ENCODE data around the gene MGAT3. TPM values are rescaled to one million over a fixed set of nuclear protein-coding genes. Genes with fewer than 3 reads are reported as not detected.
"Not testable (repeated sequence)": the region's sequence is repeated elsewhere in the genome, so short reads cannot be mapped to it uniquely, and the experiment has no call there.

The MGAT3 gene
- total and polyA plus RNA-seq, 2 donors = 1.6 to 3.7 TPM

DNA sequence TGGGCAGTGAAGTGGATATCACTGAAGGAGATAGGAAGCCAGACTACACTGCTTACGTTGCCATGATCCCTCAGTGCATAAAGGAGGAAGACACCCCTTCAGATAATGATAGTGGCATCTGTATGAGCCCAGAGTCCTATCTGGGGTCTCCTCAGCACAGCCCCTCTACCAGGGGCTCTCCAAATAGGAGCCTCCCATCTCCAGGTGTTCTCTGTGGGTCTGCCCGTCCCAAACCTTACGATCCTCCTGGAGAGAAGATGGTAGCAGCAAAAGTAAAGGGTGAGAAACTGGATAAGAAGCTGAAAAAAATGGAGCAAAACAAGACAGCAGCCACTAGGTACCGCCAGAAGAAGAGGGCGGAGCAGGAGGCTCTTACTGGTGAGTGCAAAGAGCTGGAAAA lies 65.3 kb downstream of the MGAT3 start:
- Histone ChIP-seq H3K27ac (ENCODE audit: low read depth in 1 of 2, low read length in 1 of 2) (peak overlapping the region in 1 of 2 donors; percentile 11), H3K4me1 (ENCODE audit: control insufficient read depth in 2 of 2, insufficient read depth in 2 of 2, low read length in 2 of 2) (peaks cover 26 to 66% of the 10 kb centered on the region in 2 donors), H3K4me3 (ENCODE audit: low read length in 2 of 2) (peak overlapping the region in 1 of 2 donors; percentile 98), H3K36me3 (ENCODE audit: control insufficient read depth in 2 of 2, insufficient read depth in 2 of 2, low read length in 1 of 2) (peaks cover 30 to 58% of the 10 kb centered on the region in 2 donors)
- not testable (repeated sequence) for DNase-seq (ENCODE audit: low read depth in 6 of 9, low spot score in 9 of 9); H3K27me3 ChIP-seq (ENCODE audit: control insufficient read depth in 2 of 2, insufficient read depth in 1 of 2, low read length in 1 of 2); H3K9me3 ChIP-seq (ENCODE audit: control insufficient read depth in 2 of 2, insufficient read depth in 1 of 2, low read length in 1 of 2)
- 65% methylated on average over 5 of the region's 5 CpGs for WGBS

DNA sequence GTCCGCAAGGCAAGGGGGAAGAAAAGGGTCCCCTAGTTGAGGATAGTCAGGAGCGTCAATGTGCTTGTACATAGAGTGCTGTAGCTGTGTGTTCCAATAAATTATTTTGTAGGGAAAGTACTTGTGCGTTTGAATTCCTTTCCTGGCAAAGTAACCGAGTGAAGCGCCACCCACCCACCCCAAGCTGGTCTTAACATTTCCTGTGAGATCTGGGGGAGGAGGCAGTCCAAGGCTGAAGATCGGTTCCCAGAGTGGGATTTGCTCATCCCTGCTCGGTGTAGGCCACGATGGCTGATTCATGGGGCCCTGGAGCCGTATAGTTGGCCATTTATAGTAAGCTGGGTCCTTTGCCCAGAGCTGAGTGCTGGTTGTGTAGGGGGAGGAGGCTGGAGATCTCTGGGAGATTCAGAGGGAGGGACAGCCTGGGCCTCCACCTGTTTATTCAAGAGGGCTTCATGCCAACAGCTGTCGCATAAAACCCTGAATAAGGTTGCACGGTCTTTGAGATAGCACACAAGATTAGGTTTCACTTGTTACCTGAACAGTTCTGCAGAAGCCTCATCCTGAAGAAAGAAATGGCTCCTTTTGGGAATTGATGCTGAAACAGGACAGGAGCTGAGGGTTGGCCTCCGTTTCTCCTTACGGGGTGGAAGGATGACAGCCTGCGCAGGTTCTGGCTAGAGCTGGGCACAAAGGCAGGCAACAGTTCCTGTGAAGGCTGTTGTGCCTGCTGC lies 65.9 kb downstream of the MGAT3 start:
- no peak for DNase-seq (ENCODE audit: low read depth in 6 of 9, low spot score in 9 of 9)
- H3K4me3 ChIP-seq (ENCODE audit: low read length in 2 of 2) = peak overlapping the region; percentile 28 to 98
- peaks cover 26 to 72% of the 10 kb centered on the region in 2 donors for H3K4me1 ChIP-seq (ENCODE audit: control insufficient read depth in 2 of 2, insufficient read depth in 2 of 2, low read length in 2 of 2)
- peaks cover 0 to 6% of the 10 kb centered on the region in 2 donors for H3K9me3 ChIP-seq (ENCODE audit: control insufficient read depth in 2 of 2, insufficient read depth in 1 of 2, low read length in 1 of 2)
- H3K27ac ChIP-seq (ENCODE audit: low read depth in 1 of 2, low read length in 1 of 2) = peak overlapping the region; percentile 36 to 68
- H3K27me3 ChIP-seq (ENCODE audit: control insufficient read depth in 2 of 2, insufficient read depth in 1 of 2, low read length in 1 of 2) = no peaks in the 10 kb centered on the region
- 64% methylated on average over 14 of the region's 14 CpGs for WGBS
- H3K36me3 ChIP-seq (ENCODE audit: control insufficient read depth in 2 of 2, insufficient read depth in 2 of 2, low read length in 1 of 2) = peaks cover 34 to 58% of the 10 kb centered on the region in 2 donors

DNA sequence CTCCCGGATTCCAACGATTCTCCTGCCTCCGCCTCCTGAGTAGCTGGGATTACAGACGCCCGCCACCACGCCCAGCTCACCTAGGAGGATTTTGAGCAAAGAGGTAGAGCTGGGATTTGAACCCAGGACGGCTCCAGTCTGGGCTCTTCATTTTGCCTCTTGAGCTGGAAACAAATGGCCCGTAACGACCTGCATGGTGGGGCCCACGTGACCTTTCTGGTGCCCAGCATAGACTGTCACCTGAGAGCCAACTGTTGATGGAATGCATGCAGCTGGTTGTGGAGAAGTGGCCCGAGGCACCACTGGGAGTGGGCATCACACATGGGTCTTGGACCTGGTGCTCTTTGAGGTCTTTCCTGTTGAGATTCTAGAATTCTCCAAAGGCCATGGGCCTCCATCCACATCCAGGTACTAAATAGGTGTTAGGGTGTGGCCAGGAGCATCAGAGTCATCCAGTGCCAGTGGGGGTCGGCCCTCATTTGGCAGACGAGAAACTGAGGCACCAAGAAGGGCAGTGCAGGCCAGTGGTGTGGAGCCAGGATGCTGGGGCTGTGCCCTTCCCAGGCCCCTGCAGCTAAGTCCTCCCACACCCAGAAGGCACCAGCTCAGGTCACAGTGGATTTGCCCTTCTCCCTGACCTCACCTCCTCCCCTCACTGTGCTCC lies 67.4 kb downstream of the MGAT3 start:
- Histone ChIP-seq H3K27me3 (ENCODE audit: control insufficient read depth in 2 of 2, insufficient read depth in 1 of 2, low read length in 1 of 2) (no peaks in the 10 kb centered on the region), H3K9me3 (ENCODE audit: control insufficient read depth in 2 of 2, insufficient read depth in 1 of 2, low read length in 1 of 2) (peaks cover 0 to 6% of the 10 kb centered on the region in 2 donors), H3K4me3 (ENCODE audit: low read length in 2 of 2) (no peak overlapping the region), H3K4me1 (ENCODE audit: control insufficient read depth in 2 of 2, insufficient read depth in 2 of 2, low read length in 2 of 2) (peaks cover 32 to 79% of the 10 kb centered on the region in 2 donors), H3K36me3 (ENCODE audit: control insufficient read depth in 2 of 2, insufficient read depth in 2 of 2, low read length in 1 of 2) (peaks cover 48 to 71% of the 10 kb centered on the region in 2 donors), H3K27ac (ENCODE audit: low read depth in 1 of 2, low read length in 1 of 2) (peak overlapping the region in 1 of 2 donors; percentile 47)
- WGBS = 95% methylated on average over 13 of the region's 13 CpGs
- no peak for DNase-seq (ENCODE audit: low read depth in 6 of 9, low spot score in 9 of 9)

DNA sequence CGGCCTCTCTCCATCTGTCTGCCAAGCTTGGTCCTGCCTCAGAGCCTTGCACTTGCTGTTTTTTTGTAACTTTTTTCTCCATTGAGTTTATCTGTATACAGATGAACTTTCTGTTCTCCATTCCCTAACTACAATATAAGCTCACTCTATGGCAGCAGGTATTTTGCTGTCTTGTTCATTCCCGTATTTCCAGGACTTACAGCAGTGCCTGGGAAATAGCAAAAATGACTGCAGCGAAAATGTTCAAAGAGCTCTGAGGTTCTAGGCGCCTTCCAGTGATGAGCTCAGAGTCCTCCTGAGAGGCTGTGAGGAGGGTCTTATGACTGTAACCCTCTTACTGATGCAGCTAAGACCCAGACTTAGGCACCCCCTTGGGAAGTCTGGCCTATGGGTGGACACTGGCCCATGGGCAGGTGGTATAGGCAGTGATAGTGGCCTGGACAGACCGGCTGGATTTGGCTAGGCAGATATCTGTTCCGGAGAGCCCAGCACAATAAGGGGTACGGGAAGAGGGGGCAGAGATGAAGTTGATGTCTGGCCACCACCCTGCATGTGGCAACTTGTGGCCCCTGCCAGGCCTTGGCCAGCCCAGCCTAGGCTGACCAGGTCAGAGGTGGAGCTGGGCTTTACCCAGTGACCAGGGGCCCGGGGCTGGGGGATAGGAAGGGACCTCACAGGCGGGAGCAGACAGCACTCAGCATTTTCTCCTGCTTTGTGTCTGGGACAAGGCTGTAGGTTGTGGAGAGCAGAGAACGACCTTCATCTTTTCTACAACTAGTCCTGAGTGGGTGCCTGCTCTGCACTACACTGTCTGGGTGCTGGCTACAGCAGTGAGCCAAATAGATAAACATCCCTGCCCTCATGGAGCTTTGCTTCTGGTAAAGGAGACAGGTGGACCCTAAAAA lies 68.2 kb downstream of the MGAT3 start:
- Histone ChIP-seq H3K4me1 (ENCODE audit: control insufficient read depth in 2 of 2, insufficient read depth in 2 of 2, low read length in 2 of 2) (peaks cover 36 to 86% of the 10 kb centered on the region in 2 donors), H3K36me3 (ENCODE audit: control insufficient read depth in 2 of 2, insufficient read depth in 2 of 2, low read length in 1 of 2) (peaks cover 55 to 78% of the 10 kb centered on the region in 2 donors), H3K4me3 (ENCODE audit: low read length in 2 of 2) (no peak overlapping the region), H3K27me3 (ENCODE audit: control insufficient read depth in 2 of 2, insufficient read depth in 1 of 2, low read length in 1 of 2) (no peaks in the 10 kb centered on the region), H3K9me3 (ENCODE audit: control insufficient read depth in 2 of 2, insufficient read depth in 1 of 2, low read length in 1 of 2) (peaks cover 0 to 6% of the 10 kb centered on the region in 2 donors), H3K27ac (ENCODE audit: low read depth in 1 of 2, low read length in 1 of 2) (peak overlapping the region; percentile 47 to 51)
- DNase-seq (ENCODE audit: low read depth in 6 of 9, low spot score in 9 of 9) = no peak
- WGBS = 91% methylated on average over 10 of the region's 10 CpGs

DNA sequence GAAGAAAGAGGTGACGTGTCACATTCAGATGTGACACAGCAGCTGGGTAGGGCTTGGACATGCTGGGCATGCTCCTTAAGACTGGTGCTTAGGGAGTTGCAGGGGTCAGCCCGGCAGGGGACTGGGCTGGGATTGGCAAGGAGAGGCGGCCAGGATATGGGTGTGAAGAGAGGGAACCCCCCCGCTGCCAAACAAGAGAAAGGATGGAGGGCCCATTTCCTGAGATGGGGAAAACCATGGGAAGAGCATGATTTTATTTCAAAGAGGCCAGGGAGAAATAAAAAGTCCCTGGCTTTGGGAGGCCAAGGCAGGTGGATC lies 68.8 kb downstream of the MGAT3 start:
- H3K27ac ChIP-seq (ENCODE audit: low read depth in 1 of 2, low read length in 1 of 2) = peak overlapping the region in 1 of 2 donors; percentile 51
- DNase-seq (ENCODE audit: low read depth in 6 of 9, low spot score in 9 of 9) = no peak
- H3K36me3 ChIP-seq (ENCODE audit: control insufficient read depth in 2 of 2, insufficient read depth in 2 of 2, low read length in 1 of 2) = peaks cover 55 to 85% of the 10 kb centered on the region in 2 donors
- no peaks in the 10 kb centered on the region for H3K27me3 ChIP-seq (ENCODE audit: control insufficient read depth in 2 of 2, insufficient read depth in 1 of 2, low read length in 1 of 2)
- no peak overlapping the region for H3K4me3 ChIP-seq (ENCODE audit: low read length in 2 of 2)
- H3K9me3 ChIP-seq (ENCODE audit: control insufficient read depth in 2 of 2, insufficient read depth in 1 of 2, low read length in 1 of 2) = peaks cover 0 to 6% of the 10 kb centered on the region in 2 donors
- peaks cover 39 to 92% of the 10 kb centered on the region in 2 donors for H3K4me1 ChIP-seq (ENCODE audit: control insufficient read depth in 2 of 2, insufficient read depth in 2 of 2, low read length in 2 of 2)
- WGBS = 94% methylated on average over 4 of the region's 4 CpGs

DNA sequence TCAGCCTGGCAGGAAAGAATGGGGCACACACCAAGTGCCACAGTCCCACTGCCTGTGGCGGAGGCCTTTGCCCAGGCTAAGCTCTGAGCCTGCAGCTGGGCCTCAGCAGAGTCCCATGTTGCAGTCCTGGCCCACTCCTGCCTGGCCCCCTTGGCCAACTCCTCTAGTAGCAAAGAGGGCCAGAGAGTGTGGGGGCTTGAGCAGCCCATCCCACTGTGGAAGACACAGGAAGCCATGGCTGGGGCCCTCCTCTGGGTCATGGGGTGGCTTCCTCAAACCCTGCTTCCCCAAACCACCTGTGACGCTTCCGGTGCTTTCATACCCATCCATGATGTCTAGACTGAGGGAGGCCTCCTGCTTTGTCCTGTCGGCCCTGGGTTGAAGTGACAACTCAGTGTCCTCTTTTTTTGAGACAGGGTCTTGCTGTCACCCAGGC lies 69.9 kb downstream of the MGAT3 start:
- Histone ChIP-seq H3K27ac (ENCODE audit: low read depth in 1 of 2, low read length in 1 of 2) (peak overlapping the region; percentile 47 to 88), H3K36me3 (ENCODE audit: control insufficient read depth in 2 of 2, insufficient read depth in 2 of 2, low read length in 1 of 2) (peaks cover 55 to 85% of the 10 kb centered on the region in 2 donors), H3K9me3 (ENCODE audit: control insufficient read depth in 2 of 2, insufficient read depth in 1 of 2, low read length in 1 of 2) (peaks cover 0 to 6% of the 10 kb centered on the region in 2 donors), H3K4me1 (ENCODE audit: control insufficient read depth in 2 of 2, insufficient read depth in 2 of 2, low read length in 2 of 2) (peaks cover 43 to 97% of the 10 kb centered on the region in 2 donors), H3K27me3 (ENCODE audit: control insufficient read depth in 2 of 2, insufficient read depth in 1 of 2, low read length in 1 of 2) (no peaks in the 10 kb centered on the region), H3K4me3 (ENCODE audit: low read length in 2 of 2) (no peak overlapping the region)
- DNase-seq (ENCODE audit: low read depth in 6 of 9, low spot score in 9 of 9) = peak in 3 of 9 donors; percentile 53 to 75 (median 58)
- WGBS = 34% methylated on average over 4 of the region's 4 CpGs

DNA sequence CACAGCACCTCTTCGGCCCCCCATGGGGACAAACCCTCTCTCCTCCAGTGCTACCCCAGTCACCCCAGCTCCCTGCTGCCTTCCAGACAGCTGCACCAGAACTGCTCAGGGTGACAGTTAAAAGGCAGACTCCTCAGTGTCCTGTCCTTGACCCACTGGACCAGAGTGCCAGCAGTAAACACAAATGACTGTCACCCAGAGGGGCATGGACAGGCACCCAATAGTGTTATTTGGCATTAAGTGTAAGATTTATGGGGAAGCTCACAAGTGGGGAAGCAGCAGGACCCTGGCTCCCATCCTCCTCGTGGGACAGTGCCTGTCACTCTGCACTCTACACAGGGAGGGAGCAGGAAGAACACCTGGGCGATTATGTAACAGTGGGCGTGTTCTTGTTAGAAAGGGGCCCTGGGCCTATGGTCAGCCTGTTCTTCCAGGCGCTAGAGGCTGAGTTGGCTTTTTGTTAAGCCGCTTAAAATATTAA lies 70.7 kb downstream of the MGAT3 start:
- Histone ChIP-seq H3K4me1 (ENCODE audit: control insufficient read depth in 2 of 2, insufficient read depth in 2 of 2, low read length in 2 of 2) (peaks cover 42 to 92% of the 10 kb centered on the region in 2 donors), H3K27ac (ENCODE audit: low read depth in 1 of 2, low read length in 1 of 2) (peak overlapping the region in 1 of 2 donors; percentile 92), H3K27me3 (ENCODE audit: control insufficient read depth in 2 of 2, insufficient read depth in 1 of 2, low read length in 1 of 2) (no peaks in the 10 kb centered on the region), H3K9me3 (ENCODE audit: control insufficient read depth in 2 of 2, insufficient read depth in 1 of 2, low read length in 1 of 2) (peaks cover 0 to 6% of the 10 kb centered on the region in 2 donors), H3K36me3 (ENCODE audit: control insufficient read depth in 2 of 2, insufficient read depth in 2 of 2, low read length in 1 of 2) (peaks cover 53 to 78% of the 10 kb centered on the region in 2 donors), H3K4me3 (ENCODE audit: low read length in 2 of 2) (no peak overlapping the region)
- WGBS = 77% methylated on average over 6 of the region's 6 CpGs
- no peak for DNase-seq (ENCODE audit: low read depth in 6 of 9, low spot score in 9 of 9)

DNA sequence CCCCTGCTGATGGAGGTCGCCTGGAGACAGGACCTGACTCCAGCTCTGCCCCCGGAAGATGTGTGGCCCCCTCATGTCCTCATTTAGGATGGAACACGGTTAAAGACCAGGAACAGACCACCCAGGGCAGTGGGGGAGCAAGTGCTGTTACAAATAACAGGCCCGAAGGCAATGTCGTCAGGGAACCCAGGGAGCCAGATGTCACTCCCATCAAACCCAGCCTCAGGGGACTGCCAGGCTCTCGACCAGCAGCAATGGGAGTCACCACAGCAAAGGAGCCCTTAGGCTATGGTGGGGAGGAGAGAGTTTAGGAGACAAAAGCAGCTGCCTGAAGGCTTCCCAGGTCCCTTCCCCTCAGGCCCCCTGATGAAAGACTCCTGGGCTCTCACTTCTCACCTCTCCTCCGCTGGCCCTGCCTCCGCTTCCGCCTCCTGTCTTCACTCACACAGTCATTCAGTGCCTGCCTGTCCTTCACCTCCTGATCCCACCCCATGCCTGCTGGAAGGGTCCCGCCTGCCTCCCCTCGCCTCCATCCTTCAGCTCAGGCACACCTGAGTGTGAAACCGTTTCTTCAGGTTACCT lies 71.4 kb downstream of the MGAT3 start:
- no peaks in the 10 kb centered on the region for H3K27me3 ChIP-seq (ENCODE audit: control insufficient read depth in 2 of 2, insufficient read depth in 1 of 2, low read length in 1 of 2)
- peaks cover 0 to 6% of the 10 kb centered on the region in 2 donors for H3K9me3 ChIP-seq (ENCODE audit: control insufficient read depth in 2 of 2, insufficient read depth in 1 of 2, low read length in 1 of 2)
- H3K27ac ChIP-seq (ENCODE audit: low read depth in 1 of 2, low read length in 1 of 2) = peak overlapping the region in 1 of 2 donors; percentile 92
- no peak overlapping the region for H3K4me3 ChIP-seq (ENCODE audit: low read length in 2 of 2)
- 92% methylated on average over 12 of the region's 12 CpGs for WGBS
- no peak for DNase-seq (ENCODE audit: low read depth in 6 of 9, low spot score in 9 of 9)
- H3K4me1 ChIP-seq (ENCODE audit: control insufficient read depth in 2 of 2, insufficient read depth in 2 of 2, low read length in 2 of 2) = peaks cover 37 to 88% of the 10 kb centered on the region in 2 donors
- peaks cover 47 to 71% of the 10 kb centered on the region in 2 donors for H3K36me3 ChIP-seq (ENCODE audit: control insufficient read depth in 2 of 2, insufficient read depth in 2 of 2, low read length in 1 of 2)
